ENCODE results near the gene C4orf17.

GRCh38 chr4:99507349-99507748 lies 3.5 kb upstream of the C4orf17 start:
- no peak for TF ChIP-seq CTCF (IDR thresholded peaks at IDR 0.05; ENCODE audit: insufficient read depth, low read length, poor library complexity, severe bottlenecking)
- TF ChIP-seq EZH2phosphoT487 (conservative IDR thresholded peaks at IDR 0.05; ENCODE audit: low read length) = no peak
